HG03571 (cell line): ENCODE results near the gene TTK.

Source experiments
- ATAC-seq: cut with Tn5 transposase; IDR thresholded peaks from one replicate; pipeline ENCODE4 v1.9.1; 2021; ENCODE audit not compliant: unreplicated experiment

Gene TTK

GRCh38 chr6:80004173-80005072, at the start of gene TTK:
Gene TTK (plus strand): TSS chr6:80004649. CDS start chr6:80005844, 1,195 bp downstream.
- ATAC-seq = peak; percentile 100

- no peak for ATAC-seq
Observed at GRCh38 chr6:79954849-79955248, 49.6 kb upstream of the TTK start.

GRCh38 chr6:79964607-79965081, 39.8 kb upstream of the TTK start:
- ATAC-seq = no peak

- ATAC-seq = no peak
Observed at GRCh38 chr6:79967178-79967577, 37.3 kb upstream of the TTK start.

- ATAC-seq = no peak
Observed at GRCh38 chr6:79969784-79970183, 34.7 kb upstream of the TTK start.

- ATAC-seq = no peak
Observed at GRCh38 chr6:79971193-79971592, 33.3 kb upstream of the TTK start.

- no peak for ATAC-seq
Observed at GRCh38 chr6:79981652-79982051, 22.8 kb upstream of the TTK start.

- peak; percentile 74 for ATAC-seq
Observed at GRCh38 chr6:79984261-79984660, 20.2 kb upstream of the TTK start.

- peak; percentile 43 for ATAC-seq
Observed at GRCh38 chr6:79985128-79985527, 19.3 kb upstream of the TTK start.

- ATAC-seq = no peak
Observed at GRCh38 chr6:79989641-79990040, 14.8 kb upstream of the TTK start.

- ATAC-seq = no peak
Observed at GRCh38 chr6:79993012-79993910, 11.2 kb upstream of the TTK start.

GRCh38 chr6:79993911-79994309, 10.5 kb upstream of the TTK start:
- no peak for ATAC-seq

- no peak for ATAC-seq
Observed at GRCh38 chr6:79997728-79998127, 6.7 kb upstream of the TTK start.

- no peak for ATAC-seq
Observed at GRCh38 chr6:80001337-80001736, 3.1 kb upstream of the TTK start.

GRCh38 chr6:80003826-80004172, 650 bp upstream of the TTK start:
- ATAC-seq = peak; percentile 2

- ATAC-seq = no peak
Observed at GRCh38 chr6:80005406-80005805, 957 bp downstream of the TTK start.

GRCh38 chr6:80006541-80006940, 2.1 kb downstream of the TTK start:
- ATAC-seq = no peak

GRCh38 chr6:80009531-80009930, 5.1 kb downstream of the TTK start:
- no peak for ATAC-seq

- no peak for ATAC-seq
Observed at GRCh38 chr6:80010288-80010687, 5.8 kb downstream of the TTK start.

- no peak for ATAC-seq
Observed at GRCh38 chr6:80015839-80016435, 11.5 kb downstream of the TTK start.

- ATAC-seq = no peak
Observed at GRCh38 chr6:80020381-80021120, 16.1 kb downstream of the TTK start.
